Neural progenitor cell (in vitro differentiated cells): ENCODE data around the gene CACNA1E. TPM values are rescaled to one million over a fixed set of nuclear protein-coding genes. Genes with fewer than 3 reads are reported as not detected.

ENCODE experiments used
- DNase-seq: peaks from one replicate; pipeline ENCODE4 v3.0.0-alpha.2; 2016; ENCODE audit warnings: low spot score
- H2AFZ ChIP-seq: fragments of 200-600 bp; sonication (generic); replicated peaks from 2 replicates; pipeline ENCODE4 v1.6.1; 2016; ENCODE audit warnings: antibody characterized with exemption
- H3F3A ChIP-seq: fragments of 200-600 bp; sonication (generic); 2 replicates; pipeline ENCODE4 v1.6.1; 2016; ENCODE audit warnings: antibody characterized with exemption, low read depth
- H3K27ac ChIP-seq: fragments of 200-600 bp; sonication (generic); 2 replicates; pipeline ENCODE4 v1.5.1; 2016; ENCODE audit warnings: mild to moderate bottlenecking
- H3K27me3 ChIP-seq: fragments of 200-600 bp; sonication (generic); 2 replicates; pipeline ENCODE4 v1.6.1; 2016; ENCODE audit warnings: mild to moderate bottlenecking, moderate library complexity
- H3K36me3 ChIP-seq: fragments of 200-600 bp; sonication (generic); 2 replicates; pipeline ENCODE4 v1.5.1; 2016
- H3K4me1 ChIP-seq: fragments of 200-600 bp; sonication (generic); 2 replicates; pipeline ENCODE4 v1.6.1; 2016; ENCODE audit warnings: mixed run types
- H3K4me2 ChIP-seq: fragments of 200-600 bp; sonication (generic); 2 replicates; pipeline ENCODE4 v1.6.1; 2016
- H3K4me3 ChIP-seq: fragments of 200-600 bp; sonication (generic); 2 replicates; pipeline ENCODE4 v1.5.1; 2016
- H3K79me2 ChIP-seq: fragments of 200-600 bp; sonication (generic); 2 replicates; pipeline ENCODE4 v1.6.1; 2016; ENCODE audit warnings: low read depth
- H3K9ac ChIP-seq: fragments of 200-600 bp; sonication (generic); 2 replicates; pipeline ENCODE4 v1.6.1; 2016
- H3K9me3 ChIP-seq: fragments of 200-600 bp; sonication (generic); 2 replicates; pipeline ENCODE4 v1.5.1; 2016; ENCODE audit warnings: low read depth
- H4K20me1 ChIP-seq: fragments of 200-600 bp; sonication (generic); 2 replicates; pipeline ENCODE4 v1.6.1; 2016; ENCODE audit warnings: low read depth
- H3K27ac Mint-ChIP-seq: 3 replicates; pipeline ENCODE4 v1.8.0; 2021; ENCODE audit warnings: mixed read lengths
- H3K27me3 Mint-ChIP-seq: 2 replicates; pipeline ENCODE4 v1.8.0; 2022; ENCODE audit warnings: low read depth, mild to moderate bottlenecking, inconsistent platforms, moderate library complexity, mixed read lengths; ENCODE audit not compliant: insufficient read depth
- H3K36me3 Mint-ChIP-seq: 3 replicates; pipeline ENCODE4 v1.8.0; 2021; ENCODE audit warnings: mixed read lengths
- H3K4me1 Mint-ChIP-seq: 3 replicates; pipeline ENCODE4 v1.8.0; 2021; ENCODE audit warnings: mixed read lengths
- H3K4me3 Mint-ChIP-seq: 3 replicates; pipeline ENCODE4 v1.8.0; 2021; ENCODE audit warnings: mild to moderate bottlenecking, moderate library complexity, mixed read lengths
- H3K9me3 Mint-ChIP-seq: 3 replicates; pipeline ENCODE4 v1.8.0; 2020; ENCODE audit warnings: mixed read lengths
- CTCF ChIP-seq: fragments of 200-600 bp; sonication (generic); IDR thresholded peaks from 2 replicates; pipeline ENCODE4 v1.5.1; 2017; ENCODE audit warnings: antibody characterized with exemption, mild to moderate bottlenecking
- EZH2 ChIP-seq: fragments of 200-600 bp; sonication (generic); IDR thresholded peaks from 2 replicates; pipeline ENCODE4 v1.6.1; 2017; ENCODE audit warnings: antibody characterized with exemption, mild to moderate bottlenecking, moderate library complexity
- EZH2phosphoT487 ChIP-seq: fragments of 200-600 bp; sonication (generic); IDR thresholded peaks from 2 replicates; pipeline ENCODE4 v1.6.1; 2017; ENCODE audit warnings: antibody characterized with exemption
- total RNA-seq: library from RNA; depleted of rRNA; stranded (reverse); fragments of >200 nt; gene quantifications from 2 replicates; pipeline ENCODE4 v1.2.3, GENCODE V29; 2015; ENCODE audit warnings: low replicate concordance

The CACNA1E gene
- total RNA-seq, 1 donor from 2014 or later = 2.1 TPM

GRCh38 chr1:181440510-181440909, 42.8 kb upstream of the CACNA1E start:
- Mint-ChIP-seq H3K27ac (no peak overlapping the region), H3K36me3 (no peaks in the 10 kb centered on the region), H3K9me3 (no peaks in the 10 kb centered on the region), H3K27me3 (peaks cover 2% of the 10 kb centered on the region), H3K4me1 (no peaks in the 10 kb centered on the region), H3K4me3 (no peak overlapping the region)
- Histone ChIP-seq H3K36me3 (no peaks in the 10 kb centered on the region), H3K79me2 (no peaks in the 10 kb centered on the region), H3K27ac (no peak overlapping the region), H3K9ac (no peak overlapping the region), H3K4me2 (no peak overlapping the region), H2AFZ (no peak overlapping the region), H3K4me1 (no peaks in the 10 kb centered on the region), H3K9me3 (no peaks in the 10 kb centered on the region), H4K20me1 (no peaks in the 10 kb centered on the region), H3F3A (no peaks in the 10 kb centered on the region), H3K27me3 (no peaks in the 10 kb centered on the region), H3K4me3 (no peak overlapping the region)
- TF ChIP-seq EZH2 = no peak
- no peak for TF ChIP-seq EZH2phosphoT487
- TF ChIP-seq CTCF = no peak
- DNase-seq = no peak

GRCh38 chr1:181442181-181442525, 41.2 kb upstream of the CACNA1E start:
- H3K36me3 Mint-ChIP-seq = no peaks in the 10 kb centered on the region
- Histone ChIP-seq H4K20me1 (no peaks in the 10 kb centered on the region), H3K36me3 (no peaks in the 10 kb centered on the region), H3K4me1 (no peaks in the 10 kb centered on the region), H2AFZ (no peak overlapping the region), H3K27me3 (no peaks in the 10 kb centered on the region), H3K27ac (no peak overlapping the region), H3K4me3 (no peak overlapping the region), H3K9me3 (no peaks in the 10 kb centered on the region), H3K79me2 (no peaks in the 10 kb centered on the region), H3K4me2 (no peak overlapping the region), H3F3A (no peaks in the 10 kb centered on the region), H3K9ac (no peak overlapping the region)
- H3K4me3 Mint-ChIP-seq = no peak overlapping the region
- DNase-seq = no peak
- peaks cover 2% of the 10 kb centered on the region for H3K27me3 Mint-ChIP-seq
- H3K9me3 Mint-ChIP-seq = no peaks in the 10 kb centered on the region
- TF ChIP-seq EZH2 (no peak), EZH2phosphoT487 (no peak), CTCF (no peak)
- H3K27ac Mint-ChIP-seq = no peak overlapping the region
- H3K4me1 Mint-ChIP-seq = no peaks in the 10 kb centered on the region

GRCh38 chr1:181443231-181443853, 40.0 kb upstream of the CACNA1E start:
- Histone ChIP-seq H3F3A (no peaks in the 10 kb centered on the region), H3K9ac (no peak overlapping the region), H3K4me2 (no peak overlapping the region), H3K9me3 (peaks cover 3% of the 10 kb centered on the region), H3K4me3 (no peak overlapping the region), H3K79me2 (no peaks in the 10 kb centered on the region), H3K36me3 (no peaks in the 10 kb centered on the region), H3K4me1 (no peaks in the 10 kb centered on the region), H3K27ac (no peak overlapping the region), H3K27me3 (no peaks in the 10 kb centered on the region), H2AFZ (no peak overlapping the region), H4K20me1 (no peaks in the 10 kb centered on the region)
- peaks cover 2% of the 10 kb centered on the region for H3K27me3 Mint-ChIP-seq
- H3K9me3 Mint-ChIP-seq = no peaks in the 10 kb centered on the region
- H3K27ac Mint-ChIP-seq = no peak overlapping the region
- no peak overlapping the region for H3K4me3 Mint-ChIP-seq
- no peak for DNase-seq
- no peaks in the 10 kb centered on the region for H3K4me1 Mint-ChIP-seq
- H3K36me3 Mint-ChIP-seq = no peaks in the 10 kb centered on the region
- TF ChIP-seq CTCF (no peak), EZH2 (no peak), EZH2phosphoT487 (no peak)
